ENCODE data around the gene FAM124B. TPM values are rescaled to one million over a fixed set of nuclear protein-coding genes. Genes with fewer than 3 reads are reported as not detected.
A peak's percentile ranks its signal among the peaks of the same experiment; 100 is the strongest.

The FAM124B gene
- total RNA-seq, 4 donors from 2014 or later: 0.38 to 2.7 (median 1.2) TPM

- H3K4me3 ChIP-seq: no peak overlapping the region
- H3K36me3 ChIP-seq: no peaks in the 10 kb centered on the region
- intact Hi-C loops (cut with DNase I): no loop called here
- H3K9me3 ChIP-seq: no peaks in the 10 kb centered on the region
- TF ChIP-seq POLR2A (IDR thresholded peaks at IDR 0.05): no peak
- TF ChIP-seq CTCF (IDR thresholded peaks at IDR 0.05): no peak
- no peak for DNase-seq
- H3K27me3 ChIP-seq: no peaks in the 10 kb centered on the region
- no peak overlapping the region for H3K27ac ChIP-seq
- H3K4me1 ChIP-seq: peaks cover 7 to 37% (median 11%) of the 10 kb centered on the region in 3 donors
- 59 to 68% methylated on average over 2 of the region's 2 CpGs for whole genome bisulfite sequencing, 2 donors
Observed at GRCh38 chr2:224408676-224409075, 6.8 kb upstream of the FAM124B start.

- peak overlapping the region in 1 of 4 donors; percentile 19 for H3K27ac ChIP-seq
- 71 to 78% methylated on average over 5 of the region's 5 CpGs for WGBS, 2 donors
- no peaks in the 10 kb centered on the region for H3K36me3 ChIP-seq
- peaks cover 0 to 32% (median 2%) of the 10 kb centered on the region in 3 donors for H3K4me1 ChIP-seq
- H3K4me3 ChIP-seq: no peak overlapping the region
- TF ChIP-seq CTCF (IDR thresholded peaks at IDR 0.05): no peak
- no peak for TF ChIP-seq POLR2A (IDR thresholded peaks at IDR 0.05)
- no peaks in the 10 kb centered on the region for H3K27me3 ChIP-seq
- no peaks in the 10 kb centered on the region for H3K9me3 ChIP-seq
- intact Hi-C loops (cut with DNase I): no loop called here
- no peak for DNase-seq
Observed at GRCh38 chr2:224407241-224407701, 5.4 kb upstream of the FAM124B start.

- TF ChIP-seq CTCF (IDR thresholded peaks at IDR 0.05) (no peak), POLR2A (IDR thresholded peaks at IDR 0.05) (no peak)
- Histone ChIP-seq H3K4me3 (no peak overlapping the region), H3K36me3 (no peaks in the 10 kb centered on the region), H3K27ac (peak overlapping the region in 2 of 4 donors; percentile 13 to 14), H3K9me3 (no peaks in the 10 kb centered on the region), H3K4me1 (peaks cover 0 to 19% (median 0%) of the 10 kb centered on the region in 3 donors), H3K27me3 (no peaks in the 10 kb centered on the region)
- intact Hi-C loops (cut with DNase I): no loop called here
- WGBS, 2 donors: 80 to 81% methylated on average over 4 of the region's 4 CpGs
- DNase-seq: no peak
Observed at GRCh38 chr2:224405841-224406370, 4.0 kb upstream of the FAM124B start.

GRCh38 chr2:224405412-224405811, 3.5 kb upstream of the FAM124B start:
- Histone ChIP-seq H3K27me3 (no peaks in the 10 kb centered on the region), H3K9me3 (no peaks in the 10 kb centered on the region), H3K4me1 (peaks cover 0 to 15% (median 0%) of the 10 kb centered on the region in 3 donors), H3K36me3 (no peaks in the 10 kb centered on the region), H3K27ac (no peak overlapping the region), H3K4me3 (no peak overlapping the region)
- no peak for TF ChIP-seq POLR2A (IDR thresholded peaks at IDR 0.05)
- no peak for TF ChIP-seq CTCF (IDR thresholded peaks at IDR 0.05)
- WGBS, 2 donors: 54 to 76% methylated on average over 3 of the region's 3 CpGs
- intact Hi-C loops (cut with DNase I): no loop called here
- no peak for DNase-seq

- no peaks in the 10 kb centered on the region for H3K36me3 ChIP-seq
- intact Hi-C loops (cut with DNase I): no loop called here
- no peak overlapping the region for H3K4me3 ChIP-seq
- H3K9me3 ChIP-seq: no peaks in the 10 kb centered on the region
- TF ChIP-seq POLR2A (IDR thresholded peaks at IDR 0.05): no peak
- no peak for TF ChIP-seq CTCF (IDR thresholded peaks at IDR 0.05)
- no peak overlapping the region for H3K27ac ChIP-seq
- WGBS, 2 donors: 77 to 86% methylated on average over 5 of the region's 5 CpGs
- H3K4me1 ChIP-seq: peaks cover 0 to 15% (median 0%) of the 10 kb centered on the region in 3 donors
- DNase-seq: no peak
- H3K27me3 ChIP-seq: no peaks in the 10 kb centered on the region
Observed at GRCh38 chr2:224404796-224405195, 2.9 kb upstream of the FAM124B start.

Measured in esophagus squamous epithelium (tissue), 5 donors.